ENCODE data around the gene TGM6. TPM values are rescaled to one million over a fixed set of nuclear protein-coding genes. Genes with fewer than 3 reads are reported as not detected.

Gene TGM6
- total RNA-seq, 2 donors from 2014 or later, result not detected

GRCh38 chr20:2340823-2341222, 39.9 kb upstream of the TGM6 start:
- H3K27ac ChIP-seq, result no peak overlapping the region

DNA sequence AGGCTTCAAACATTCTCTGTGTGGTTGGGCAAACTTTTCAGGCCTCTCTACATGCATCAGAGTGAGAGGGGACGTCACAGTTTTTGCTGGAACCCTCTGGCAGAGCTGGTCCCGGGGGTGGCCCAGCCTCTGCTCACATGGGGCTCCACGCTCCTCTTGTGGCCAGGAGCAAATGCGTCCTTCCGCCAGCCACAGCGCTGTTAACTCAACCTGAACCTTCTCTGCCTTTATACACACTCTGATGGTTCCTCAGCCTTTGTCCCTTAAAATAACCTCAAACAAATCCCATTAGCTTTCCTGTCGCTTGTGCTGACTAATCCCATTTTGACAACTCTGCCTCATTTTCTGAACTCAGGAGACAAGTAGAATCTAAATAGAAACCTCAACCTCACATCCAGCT, 39.4 kb upstream of the TGM6 start:
- no peaks in the 10 kb centered on the region for H3K9me3 ChIP-seq
- DNase-seq (ENCODE audit: low spot score), result no peak

More at GRCh38 chr20:2340823-2341222, 39.9 kb upstream of the TGM6 start:
- Histone ChIP-seq H3K4me3 (no peak overlapping the region), H3K4me1 (no peaks in the 10 kb centered on the region), H3K27me3 (no peaks in the 10 kb centered on the region), H3K9me3 (no peaks in the 10 kb centered on the region), H3K36me3 (no peaks in the 10 kb centered on the region)
- no peak for DNase-seq (ENCODE audit: low spot score)
- TF ChIP-seq, protein P1, sequence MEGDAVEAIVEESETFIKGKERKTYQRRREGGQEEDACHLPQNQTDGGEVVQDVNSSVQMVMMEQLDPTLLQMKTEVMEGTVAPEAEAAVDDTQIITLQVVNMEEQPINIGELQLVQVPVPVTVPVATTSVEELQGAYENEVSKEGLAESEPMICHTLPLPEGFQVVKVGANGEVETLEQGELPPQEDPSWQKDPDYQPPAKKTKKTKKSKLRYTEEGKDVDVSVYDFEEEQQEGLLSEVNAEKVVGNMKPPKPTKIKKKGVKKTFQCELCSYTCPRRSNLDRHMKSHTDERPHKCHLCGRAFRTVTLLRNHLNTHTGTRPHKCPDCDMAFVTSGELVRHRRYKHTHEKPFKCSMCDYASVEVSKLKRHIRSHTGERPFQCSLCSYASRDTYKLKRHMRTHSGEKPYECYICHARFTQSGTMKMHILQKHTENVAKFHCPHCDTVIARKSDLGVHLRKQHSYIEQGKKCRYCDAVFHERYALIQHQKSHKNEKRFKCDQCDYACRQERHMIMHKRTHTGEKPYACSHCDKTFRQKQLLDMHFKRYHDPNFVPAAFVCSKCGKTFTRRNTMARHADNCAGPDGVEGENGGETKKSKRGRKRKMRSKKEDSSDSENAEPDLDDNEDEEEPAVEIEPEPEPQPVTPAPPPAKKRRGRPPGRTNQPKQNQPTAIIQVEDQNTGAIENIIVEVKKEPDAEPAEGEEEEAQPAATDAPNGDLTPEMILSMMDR (IDR thresholded peaks at IDR 0.05), result no peak

DNA sequence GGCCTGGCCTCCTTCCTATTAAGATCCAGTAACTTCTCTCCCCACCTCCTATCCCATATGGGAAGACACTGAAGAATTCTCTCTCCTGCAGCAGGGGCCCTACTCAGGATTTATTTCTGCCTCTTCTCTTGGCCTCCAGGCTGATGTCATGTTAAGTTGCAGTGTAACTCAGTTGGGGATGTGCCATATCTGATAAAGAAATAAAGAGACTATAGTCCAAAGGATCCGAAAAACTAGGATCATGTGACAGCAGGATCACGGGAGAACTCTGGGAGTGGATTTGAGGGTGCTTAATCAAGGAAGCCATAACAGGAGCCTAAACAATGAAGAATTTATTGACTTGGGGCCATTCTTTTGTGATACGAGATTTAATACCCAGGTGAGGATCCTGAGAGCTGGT, 38.5 kb upstream of the TGM6 start:
- H3K27ac ChIP-seq, result no peak overlapping the region
- no peaks in the 10 kb centered on the region for H3K36me3 ChIP-seq
- DNase-seq (ENCODE audit: low spot score), result no peak
- no peaks in the 10 kb centered on the region for H3K27me3 ChIP-seq
- H3K4me1 ChIP-seq, result no peaks in the 10 kb centered on the region
- peaks cover 0 to 3% of the 10 kb centered on the region in 2 donors for H3K9me3 ChIP-seq
- TF ChIP-seq, protein P1 (IDR thresholded peaks at IDR 0.05), result no peak
- no peak overlapping the region for H3K4me3 ChIP-seq

More for the DNA sequence above, 39.4 kb upstream of the TGM6 start:
- TF ChIP-seq, protein P1 (IDR thresholded peaks at IDR 0.05), result no peak
- Histone ChIP-seq H3K4me3 (no peak overlapping the region), H3K27me3 (no peaks in the 10 kb centered on the region), H3K27ac (no peak overlapping the region), H3K36me3 (no peaks in the 10 kb centered on the region), H3K4me1 (no peaks in the 10 kb centered on the region)

DNA sequence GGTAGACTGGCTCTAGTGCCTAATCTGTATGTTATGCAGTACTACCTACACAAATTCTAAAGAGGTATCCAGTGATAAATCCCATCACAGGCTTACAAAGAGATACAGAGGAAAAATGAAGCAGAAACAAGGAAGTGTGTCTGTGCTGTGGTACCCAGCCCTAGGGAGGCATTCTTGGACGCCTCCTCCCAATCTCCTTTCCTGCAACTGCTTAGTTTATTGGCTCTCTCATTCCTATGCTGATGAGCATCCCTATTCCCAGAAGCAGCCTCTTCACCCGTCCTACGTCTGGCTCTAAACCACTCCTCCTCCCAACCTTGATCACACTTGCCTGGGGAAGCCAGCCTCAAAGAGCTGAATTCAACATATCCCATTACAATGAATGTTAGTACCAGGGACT, 34.5 kb upstream of the TGM6 start:
- no peak for DNase-seq (ENCODE audit: low spot score)
- H3K9me3 ChIP-seq, result peaks cover 0 to 7% of the 10 kb centered on the region in 2 donors
- H3K27me3 ChIP-seq, result no peaks in the 10 kb centered on the region
- H3K4me1 ChIP-seq, result no peaks in the 10 kb centered on the region
- no peak overlapping the region for H3K4me3 ChIP-seq
- TF ChIP-seq, protein P1 (IDR thresholded peaks at IDR 0.05), result no peak
- H3K27ac ChIP-seq, result no peak overlapping the region
- no peaks in the 10 kb centered on the region for H3K36me3 ChIP-seq

DNA sequence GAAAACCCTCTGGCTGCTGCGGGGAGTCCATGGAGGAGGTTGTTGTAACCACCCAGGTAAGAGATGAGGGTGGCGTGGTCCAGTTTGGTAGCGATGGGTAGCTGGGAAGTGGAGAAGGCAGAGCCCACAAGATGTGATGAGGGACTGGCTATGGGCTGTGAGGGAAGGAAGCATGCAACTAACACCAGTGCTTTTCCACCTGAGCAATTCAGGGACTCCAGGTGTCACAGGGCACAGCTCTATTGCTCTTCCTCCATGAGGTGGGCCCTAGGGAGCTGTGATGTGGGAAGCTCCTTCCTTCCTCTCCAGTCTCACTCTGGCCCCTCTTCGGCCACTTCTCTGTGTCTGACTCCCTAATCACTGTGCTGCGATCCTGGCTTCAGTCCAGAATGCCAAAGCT, 32.4 kb upstream of the TGM6 start:
- H3K27me3 ChIP-seq, result no peaks in the 10 kb centered on the region
- H3K36me3 ChIP-seq, result no peaks in the 10 kb centered on the region
- TF ChIP-seq, protein P1 (IDR thresholded peaks at IDR 0.05), result no peak
- no peak overlapping the region for H3K27ac ChIP-seq
- no peak overlapping the region for H3K4me3 ChIP-seq
- no peaks in the 10 kb centered on the region for H3K4me1 ChIP-seq
- H3K9me3 ChIP-seq, result peaks cover 0 to 7% of the 10 kb centered on the region in 2 donors
- DNase-seq (ENCODE audit: low spot score), result no peak

- Histone ChIP-seq H3K9me3 (peaks cover 0 to 7% of the 10 kb centered on the region in 2 donors), H3K36me3 (no peaks in the 10 kb centered on the region), H3K4me3 (no peak overlapping the region), H3K27ac (no peak overlapping the region), H3K27me3 (no peaks in the 10 kb centered on the region), H3K4me1 (no peaks in the 10 kb centered on the region)
- TF ChIP-seq, protein P1 (IDR thresholded peaks at IDR 0.05), result no peak
- DNase-seq (ENCODE audit: low spot score), result peak; percentile 32
These were observed 30.9 kb upstream of the TGM6 start for GRCh38 chr20:2349801-2350200.
